IPS-20b (cell line): Measurements from ENCODE around the gene ITFG1.

Source experiments
- H3K27ac ChIP-seq: one replicate; pipeline ENCODE4 v1.5.1; 2013; ENCODE audit warnings: low read length
- H3K27me3 ChIP-seq: 2 replicates; pipeline ENCODE4 v1.6.1; 2013; ENCODE audit warnings: mild to moderate bottlenecking, low read length, inconsistent platforms; ENCODE audit not compliant: insufficient read depth
- H3K36me3 ChIP-seq: 2 replicates; pipeline ENCODE4 v1.6.1; 2013; ENCODE audit warnings: low read depth, mild to moderate bottlenecking, inconsistent platforms, low read length, moderate library complexity; ENCODE audit not compliant: insufficient read depth
- H3K4me1 ChIP-seq: 2 replicates; pipeline ENCODE4 v1.6.1; 2013; ENCODE audit warnings: mild to moderate bottlenecking, control low read depth, inconsistent platforms, low read length, moderate library complexity; ENCODE audit not compliant: insufficient read depth
- H3K4me3 ChIP-seq: 2 replicates; pipeline ENCODE4 v1.5.1; 2013; ENCODE audit warnings: mild to moderate bottlenecking, low read length, inconsistent platforms
- H3K9ac ChIP-seq: 2 replicates; pipeline ENCODE4 v1.6.1; 2013; ENCODE audit warnings: low read depth, mild to moderate bottlenecking, inconsistent platforms, low read length, moderate library complexity
- H3K9me3 ChIP-seq: 2 replicates; pipeline ENCODE4 v1.6.1; 2013; ENCODE audit warnings: mild to moderate bottlenecking, low read depth, low read length, inconsistent platforms; ENCODE audit not compliant: insufficient read depth

The ITFG1 gene

GRCh38 chr16:47392081-47392480 lies 68.8 kb downstream of the ITFG1 start:
- Histone ChIP-seq H3K9me3 (no peaks in the 10 kb centered on the region), H3K27me3 (no peaks in the 10 kb centered on the region), H3K4me3 (no peak overlapping the region), H3K27ac (no peak overlapping the region), H3K36me3 (no peaks in the 10 kb centered on the region), H3K4me1 (peaks cover 4% of the 10 kb centered on the region; the same call in 1 of the 2 replicates), H3K9ac (no peak overlapping the region)

- Histone ChIP-seq H3K9ac (no peak overlapping the region), H3K4me3 (no peak overlapping the region), H3K36me3 (no peaks in the 10 kb centered on the region), H3K4me1 (no peaks in the 10 kb centered on the region; the same call in 1 of the 2 replicates), H3K27ac (no peak overlapping the region), H3K9me3 (no peaks in the 10 kb centered on the region), H3K27me3 (no peaks in the 10 kb centered on the region)
Measured at GRCh38 chr16:47388705-47389104, 72.2 kb downstream of the ITFG1 start.

GRCh38 chr16:47387026-47387734 lies 73.7 kb downstream of the ITFG1 start:
- no peak overlapping the region for H3K4me3 ChIP-seq

GRCh38 chr16:47386201-47386718 lies 74.6 kb downstream of the ITFG1 start:
- H3K9me3 ChIP-seq, result no peaks in the 10 kb centered on the region
- no peaks in the 10 kb centered on the region; the same call in 1 of the 2 replicates for H3K4me1 ChIP-seq
- H3K27me3 ChIP-seq, result no peaks in the 10 kb centered on the region
- H3K36me3 ChIP-seq, result no peaks in the 10 kb centered on the region
- no peak overlapping the region for H3K27ac ChIP-seq
- no peak overlapping the region for H3K9ac ChIP-seq
- no peak overlapping the region for H3K4me3 ChIP-seq

More at GRCh38 chr16:47387026-47387734, 73.7 kb downstream of the ITFG1 start:
- Histone ChIP-seq H3K9ac (no peak overlapping the region), H3K27ac (no peak overlapping the region), H3K9me3 (no peaks in the 10 kb centered on the region), H3K4me1 (no peaks in the 10 kb centered on the region; the same call in 1 of the 2 replicates), H3K36me3 (no peaks in the 10 kb centered on the region), H3K27me3 (no peaks in the 10 kb centered on the region)

- Histone ChIP-seq H3K4me1 (peaks cover 6% of the 10 kb centered on the region), H3K27me3 (no peaks in the 10 kb centered on the region), H3K4me3 (no peak overlapping the region)
Measured at GRCh38 chr16:47382362-47382761, 78.5 kb downstream of the ITFG1 start.

GRCh38 chr16:47377154-47377553 lies 83.7 kb downstream of the ITFG1 start:
- Histone ChIP-seq H3K36me3 (no peaks in the 10 kb centered on the region), H3K9me3 (no peaks in the 10 kb centered on the region), H3K27ac (no peak overlapping the region), H3K4me1 (peaks cover 21% of the 10 kb centered on the region), H3K27me3 (no peaks in the 10 kb centered on the region), H3K9ac (no peak overlapping the region), H3K4me3 (no peak overlapping the region)

More at GRCh38 chr16:47382362-47382761, 78.5 kb downstream of the ITFG1 start:
- H3K9ac ChIP-seq, result no peak overlapping the region
- no peaks in the 10 kb centered on the region for H3K36me3 ChIP-seq
- no peak overlapping the region for H3K27ac ChIP-seq
- no peaks in the 10 kb centered on the region for H3K9me3 ChIP-seq

GRCh38 chr16:47375423-47375822 lies 85.4 kb downstream of the ITFG1 start:
- Histone ChIP-seq H3K9ac (no peak overlapping the region), H3K27ac (no peak overlapping the region), H3K36me3 (no peaks in the 10 kb centered on the region), H3K4me3 (no peak overlapping the region), H3K9me3 (no peaks in the 10 kb centered on the region), H3K27me3 (no peaks in the 10 kb centered on the region), H3K4me1 (peaks cover 21% of the 10 kb centered on the region)

GRCh38 chr16:47374629-47375028 lies 86.2 kb downstream of the ITFG1 start:
- Histone ChIP-seq H3K27me3 (no peaks in the 10 kb centered on the region), H3K9ac (no peak overlapping the region), H3K4me1 (peaks cover 21% of the 10 kb centered on the region), H3K4me3 (no peak overlapping the region), H3K27ac (no peak overlapping the region), H3K9me3 (no peaks in the 10 kb centered on the region), H3K36me3 (no peaks in the 10 kb centered on the region)

GRCh38 chr16:47371271-47372014 lies 89.4 kb downstream of the ITFG1 start:
- peaks cover 20% of the 10 kb centered on the region for H3K4me1 ChIP-seq
- H3K4me3 ChIP-seq, result no peak overlapping the region
- H3K36me3 ChIP-seq, result no peaks in the 10 kb centered on the region

GRCh38 chr16:47370536-47370935 lies 90.3 kb downstream of the ITFG1 start:
- peaks cover 23% of the 10 kb centered on the region for H3K4me1 ChIP-seq
- H3K9ac ChIP-seq, result no peak overlapping the region
- H3K27me3 ChIP-seq, result peaks cover 8% of the 10 kb centered on the region; the same call in 1 of the 2 replicates
- H3K9me3 ChIP-seq, result no peaks in the 10 kb centered on the region
- no peak overlapping the region for H3K4me3 ChIP-seq
- H3K36me3 ChIP-seq, result no peaks in the 10 kb centered on the region
- peak overlapping the region; percentile 20 for H3K27ac ChIP-seq

More at GRCh38 chr16:47371271-47372014, 89.4 kb downstream of the ITFG1 start:
- Histone ChIP-seq H3K27ac (no peak overlapping the region), H3K9ac (no peak overlapping the region), H3K27me3 (peaks cover 8% of the 10 kb centered on the region; the same call in 1 of the 2 replicates), H3K9me3 (no peaks in the 10 kb centered on the region)

- no peaks in the 10 kb centered on the region for H3K36me3 ChIP-seq
- peak overlapping the region; percentile 37; the same call in 1 of the 2 replicates for H3K9ac ChIP-seq
- H3K4me3 ChIP-seq, result peak overlapping the region; percentile 23
Measured at GRCh38 chr16:47366228-47366627, 94.6 kb downstream of the ITFG1 start.

More at GRCh38 chr16:47366228-47366627, 94.6 kb downstream of the ITFG1 start:
- Histone ChIP-seq H3K27me3 (peaks cover 8% of the 10 kb centered on the region; the same call in 1 of the 2 replicates), H3K4me1 (peaks cover 23% of the 10 kb centered on the region), H3K9me3 (no peaks in the 10 kb centered on the region), H3K27ac (no peak overlapping the region)
